Measurements from ENCODE around the gene VPS50.
"Not testable (repeated sequence)": the region's sequence is repeated elsewhere in the genome, so short reads cannot be mapped to it uniquely, and the experiment has no call there.

Gene VPS50

GRCh38 chr7:93239824-93240223 is 7.7 kb downstream of the VPS50 start:
- no peak for DNase-seq

- DNase-seq: no peak
Observed at GRCh38 chr7:93242106-93242505, 9.9 kb downstream of the VPS50 start.

- peak; percentile 44 for DNase-seq
Observed at GRCh38 chr7:93245525-93246432, 13.6 kb downstream of the VPS50 start.

DNA sequence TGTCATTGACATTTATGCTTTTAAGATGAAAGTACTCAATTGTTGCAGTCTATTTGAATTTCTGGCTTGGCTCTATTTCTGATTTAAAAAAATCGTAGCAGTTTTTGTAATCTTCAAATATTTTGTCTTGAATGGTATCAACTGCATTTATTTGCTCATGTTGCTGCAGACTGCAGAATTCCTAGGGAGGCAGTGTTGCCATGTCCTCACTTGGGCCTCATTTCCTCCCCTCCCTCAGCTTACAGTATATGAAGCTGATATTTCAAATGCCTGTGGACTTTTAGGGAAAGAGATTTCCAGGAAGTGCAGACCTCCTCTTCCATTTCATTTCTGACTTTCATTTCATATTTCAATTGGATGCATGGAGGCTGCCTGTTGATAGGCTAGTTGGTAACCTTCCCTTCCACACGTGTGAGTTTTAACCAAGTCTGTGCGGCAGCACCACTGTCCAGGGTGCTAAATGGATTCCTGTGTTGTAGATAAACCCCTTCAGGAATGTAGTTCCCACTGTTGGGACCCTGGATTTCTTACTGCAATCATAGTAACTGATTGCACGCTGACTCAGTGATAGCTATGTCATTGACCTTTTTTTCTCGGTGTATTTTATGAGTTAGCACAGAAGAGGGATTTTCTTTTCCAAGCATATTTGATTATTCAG is 17.5 kb downstream of the VPS50 start:
- DNase-seq: no peak

DNA sequence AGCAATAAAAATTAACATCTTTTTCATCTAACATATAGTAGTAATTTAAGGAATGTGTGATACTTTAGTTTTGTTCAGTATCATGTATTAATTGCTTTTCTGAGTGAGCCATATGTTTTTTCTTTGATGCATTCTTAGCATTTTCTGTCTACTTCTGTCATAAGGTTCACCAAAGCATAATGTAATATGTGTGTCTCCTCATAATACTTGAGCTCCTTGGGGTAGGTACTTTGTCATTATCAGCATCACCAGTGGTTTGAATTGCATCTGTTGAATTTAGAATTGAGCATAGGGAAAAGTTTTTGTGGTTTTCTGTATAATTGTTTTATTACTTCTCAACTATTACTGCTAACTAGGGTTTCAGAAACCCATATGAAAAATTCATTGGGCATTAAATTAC is 26.5 kb downstream of the VPS50 start:
- no peak for DNase-seq

DNA sequence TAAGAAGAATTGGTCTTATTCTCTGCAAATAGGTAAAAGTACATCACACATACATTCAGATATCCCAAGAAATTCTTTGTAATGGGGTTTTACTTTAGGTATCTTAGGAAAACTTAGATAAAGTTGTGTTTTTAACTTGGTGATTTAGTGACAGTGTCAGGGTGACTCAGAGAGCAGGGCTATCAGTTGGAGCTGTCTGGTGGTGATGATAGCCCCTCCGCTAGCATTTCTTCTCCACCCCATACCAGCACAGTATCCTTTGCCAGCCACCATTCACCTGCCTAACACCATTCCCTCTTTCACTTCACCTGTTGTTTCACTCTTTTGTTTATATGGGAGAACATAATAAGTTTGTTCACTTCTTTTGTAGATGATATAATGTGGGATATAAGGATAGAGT is 30.4 kb downstream of the VPS50 start:
- DNase-seq: no peak

GRCh38 chr7:93265220-93265619 is 33.1 kb downstream of the VPS50 start:
- DNase-seq: no peak

DNA sequence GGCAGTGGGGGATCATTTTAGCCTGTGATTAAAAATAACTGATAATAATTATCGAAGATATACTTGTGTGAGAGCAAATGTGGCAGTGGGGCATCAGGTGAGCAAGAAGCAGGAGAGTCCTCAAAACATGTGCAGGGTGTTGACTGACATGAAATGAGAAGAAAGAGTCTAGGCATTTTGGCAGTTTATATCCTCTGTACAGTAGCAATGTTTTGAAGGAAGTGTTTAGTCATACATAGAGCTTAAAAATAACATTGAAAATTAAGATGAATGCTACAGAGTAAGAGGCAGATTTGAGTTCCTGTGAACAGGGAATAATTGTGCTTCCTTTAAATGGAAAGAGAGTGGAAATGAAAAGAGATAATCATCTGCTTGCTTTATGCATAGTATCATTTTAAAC is 47.4 kb downstream of the VPS50 start:
- DNase-seq: no peak

DNA sequence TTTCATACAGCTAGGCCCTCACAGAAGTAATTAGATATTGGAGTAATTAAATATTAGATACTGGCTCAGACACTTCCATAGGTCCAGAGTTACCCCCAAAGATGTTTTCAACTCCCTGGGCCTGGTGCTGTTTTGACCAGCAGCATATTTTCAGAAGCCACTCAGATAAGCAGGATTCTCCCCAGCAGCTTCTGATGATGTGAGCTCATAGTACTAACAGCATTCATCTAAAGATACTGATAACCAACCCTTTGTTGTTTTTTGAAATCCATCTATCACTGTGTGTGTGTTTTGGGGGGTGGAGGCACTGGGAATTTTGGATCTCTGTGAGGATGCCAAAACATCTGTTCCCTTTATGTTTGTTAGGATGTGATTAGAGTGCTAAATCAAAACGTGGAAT is 52.7 kb downstream of the VPS50 start:
- no peak for DNase-seq

- no peak for DNase-seq
Observed at GRCh38 chr7:93293229-93293628, 61.1 kb downstream of the VPS50 start.

DNA sequence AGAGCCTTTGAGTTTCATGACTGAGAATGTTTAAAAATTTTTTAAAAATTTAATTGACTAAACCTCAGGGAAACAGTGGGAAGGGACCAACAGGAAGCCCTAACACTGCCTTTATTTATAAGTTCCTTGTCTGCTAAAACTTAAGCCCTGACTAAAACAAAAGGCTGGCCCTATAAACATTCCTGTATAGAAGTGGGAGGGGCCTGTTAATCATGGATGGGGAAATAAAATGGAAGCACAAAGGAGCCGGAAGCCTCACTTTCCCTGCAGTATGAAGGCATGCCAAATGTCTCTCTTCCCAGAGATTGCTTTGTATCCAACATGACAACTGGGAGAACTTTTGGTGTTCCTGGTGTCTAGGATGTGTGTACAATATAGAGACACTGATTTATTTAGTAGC is 66.0 kb downstream of the VPS50 start:
- DNase-seq: no peak

- DNase-seq: no peak
Observed at GRCh38 chr7:93298671-93299070, 66.5 kb downstream of the VPS50 start.

DNA sequence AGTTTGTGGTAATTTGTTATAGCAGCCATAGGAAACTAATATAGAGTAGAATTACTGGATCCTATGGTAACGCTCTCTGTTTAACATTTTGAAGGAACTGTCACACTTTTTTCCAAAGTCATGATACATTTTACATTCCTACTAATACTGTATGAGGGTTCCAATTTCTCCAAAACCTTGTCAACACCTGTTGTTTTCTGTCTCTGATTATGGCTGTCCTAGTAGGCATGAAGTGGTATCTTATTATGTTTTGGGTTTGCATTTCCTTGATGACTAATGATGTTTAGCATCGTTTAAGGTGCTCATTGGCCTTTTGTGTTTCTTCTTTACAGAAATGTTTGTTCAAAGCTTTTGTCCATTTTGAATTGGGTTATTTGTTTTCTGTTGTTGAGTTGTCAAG is 69.6 kb downstream of the VPS50 start:
- DNase-seq: peak; percentile 47

DNA sequence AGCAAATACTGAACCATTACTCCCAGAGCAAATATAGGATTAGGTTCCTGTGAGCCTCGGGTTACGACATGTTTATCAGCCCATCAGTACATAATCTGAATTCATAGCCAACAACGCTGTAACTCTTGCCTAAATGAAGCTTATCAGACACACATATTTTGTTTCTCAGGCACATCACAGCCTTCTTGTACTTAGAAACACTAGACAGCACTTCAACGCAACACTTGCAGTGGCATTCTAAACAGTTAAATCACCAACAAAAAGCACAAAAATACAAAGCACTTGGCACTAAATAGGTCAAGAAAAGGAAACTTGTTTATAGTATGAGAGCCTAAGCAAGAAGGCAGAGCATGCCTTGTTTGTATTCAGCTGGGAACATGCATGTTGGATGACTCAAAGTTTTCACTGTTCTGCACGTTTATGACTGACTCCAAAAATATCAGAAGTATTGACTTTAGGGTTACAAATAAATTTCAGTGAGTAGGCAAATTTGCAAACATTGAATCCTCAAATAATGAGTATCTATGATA is 75.0 kb downstream of the VPS50 start:
- no peak for DNase-seq

DNA sequence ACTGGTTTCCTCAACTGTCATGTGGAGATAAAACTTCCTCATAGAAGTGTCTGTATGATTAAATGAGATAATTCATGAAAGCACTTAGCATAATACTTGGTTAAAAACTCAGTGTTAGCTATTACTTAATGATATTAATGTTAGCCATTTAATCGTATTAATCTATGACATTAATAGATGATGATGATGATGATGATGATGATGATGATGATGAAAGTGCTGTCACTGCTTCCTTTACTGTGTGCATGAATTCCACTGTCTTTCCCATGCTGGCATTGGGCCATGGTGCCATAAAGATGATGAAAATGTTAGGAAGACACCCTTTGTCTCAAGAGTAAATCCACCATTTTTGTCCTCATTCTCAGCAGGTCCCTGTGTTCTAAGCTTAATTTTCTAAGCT is 75.8 kb downstream of the VPS50 start:
- DNase-seq: no peak

DNA sequence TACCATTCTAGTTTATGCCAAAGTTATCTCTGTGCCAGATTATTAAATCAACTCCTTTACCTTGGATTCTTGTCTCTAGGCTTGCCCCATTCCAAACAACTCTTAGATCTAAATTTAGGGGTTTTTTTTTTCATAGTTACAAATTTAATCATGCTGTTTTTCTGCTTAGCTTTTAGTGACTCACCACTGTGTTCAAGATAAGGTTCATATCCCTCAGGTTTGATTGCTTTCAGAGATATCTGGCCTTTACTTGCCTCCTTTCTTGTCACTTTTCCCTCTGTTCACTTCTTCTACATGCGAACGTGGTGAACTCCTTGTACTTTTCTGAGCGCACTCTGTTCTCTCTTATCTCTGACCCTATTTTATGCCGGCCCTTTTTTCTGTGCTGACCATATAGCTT is 78.2 kb downstream of the VPS50 start:
- no peak for DNase-seq

GRCh38 chr7:93314449-93314848 is 82.3 kb downstream of the VPS50 start:
- DNase-seq: no peak

DNA sequence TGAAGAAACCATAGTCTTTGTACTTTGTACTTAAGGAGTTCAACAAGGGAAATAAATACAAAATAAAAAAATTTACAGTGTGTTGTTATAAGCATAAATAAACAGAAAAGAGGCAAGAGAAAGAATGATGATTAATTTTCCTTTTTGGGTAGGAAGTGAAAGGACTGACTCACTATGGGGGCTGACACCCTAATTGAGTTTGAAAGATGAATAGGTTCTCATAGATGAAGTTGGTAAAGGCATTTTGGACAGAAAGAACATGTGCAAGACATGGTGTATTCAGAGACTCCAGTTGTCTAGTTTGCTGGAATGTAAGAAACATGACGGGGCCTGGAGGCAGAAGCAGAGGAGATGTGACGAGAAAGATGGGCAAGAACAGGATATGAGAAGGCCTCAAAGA is 83.7 kb downstream of the VPS50 start:
- DNase-seq: no peak

DNA sequence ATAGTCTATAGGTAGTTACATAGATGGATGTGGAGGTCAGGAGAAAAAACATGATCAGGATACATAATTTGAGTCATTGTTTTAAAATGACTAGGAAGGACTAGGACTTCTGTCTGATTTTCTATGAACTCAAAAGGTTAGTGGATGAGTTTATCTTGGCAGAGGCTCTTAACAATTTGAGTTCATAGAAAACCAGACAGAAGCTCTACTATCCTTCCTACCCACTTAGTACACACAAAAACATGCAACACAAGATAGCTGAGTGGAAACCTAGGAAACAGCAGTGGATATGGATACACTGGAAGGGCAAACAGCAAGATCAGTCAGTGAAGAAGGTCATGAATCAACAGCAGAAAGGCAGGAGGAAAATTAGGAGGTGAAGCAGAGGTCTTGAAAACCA is 84.6 kb downstream of the VPS50 start:
- no peak for DNase-seq

DNA sequence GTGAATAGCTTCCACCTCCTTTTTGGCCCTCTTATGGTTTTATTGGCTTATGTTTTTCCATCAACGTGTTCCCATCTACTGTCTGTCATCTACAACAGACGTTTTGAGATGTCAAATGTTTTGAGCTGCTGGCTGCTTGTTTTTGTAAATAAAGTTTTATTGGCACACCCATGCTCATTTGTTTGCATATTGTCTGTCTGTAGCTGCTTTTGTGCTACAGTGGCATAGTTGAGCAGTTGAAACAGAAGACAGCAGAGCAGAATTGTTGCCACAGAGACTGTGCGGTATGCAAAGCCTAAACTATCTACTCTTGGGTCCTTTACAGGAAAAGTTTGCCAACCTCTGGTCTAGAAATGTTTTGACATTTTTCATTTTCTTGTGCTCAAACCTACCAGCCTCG is 88.7 kb downstream of the VPS50 start:
- no peak for DNase-seq

- not testable (repeated sequence) for DNase-seq
Observed at GRCh38 chr7:93326291-93326690, 94.1 kb downstream of the VPS50 start.

DNA sequence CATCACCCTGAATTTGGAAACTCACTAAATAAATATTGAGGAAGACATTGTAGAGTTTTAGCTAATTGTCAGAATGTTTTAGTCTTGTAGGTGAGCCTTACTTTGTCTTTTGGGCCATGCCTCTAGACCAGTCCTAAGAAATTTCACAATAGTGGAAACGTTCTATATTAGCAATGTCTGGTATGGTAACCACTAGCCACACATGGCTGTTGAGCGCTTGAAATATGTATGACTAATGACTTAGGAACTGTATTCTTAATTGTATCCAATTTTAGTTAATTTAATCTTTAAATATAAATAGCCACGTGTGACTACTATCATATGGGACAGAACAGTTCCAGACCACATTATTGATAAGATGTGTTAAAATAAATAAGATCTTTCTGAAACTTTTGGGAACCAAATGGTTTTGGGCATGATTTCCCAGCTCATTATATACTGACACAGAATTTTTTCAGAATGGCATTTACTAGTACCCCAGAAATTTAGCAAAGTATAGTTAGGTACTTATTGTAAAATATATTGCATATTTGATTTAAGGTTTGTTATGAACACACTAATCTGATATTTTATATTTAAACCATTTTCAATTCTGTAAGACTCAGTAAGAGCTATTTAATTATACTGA is 95.0 kb downstream of the VPS50 start:
- no peak for DNase-seq

DNA sequence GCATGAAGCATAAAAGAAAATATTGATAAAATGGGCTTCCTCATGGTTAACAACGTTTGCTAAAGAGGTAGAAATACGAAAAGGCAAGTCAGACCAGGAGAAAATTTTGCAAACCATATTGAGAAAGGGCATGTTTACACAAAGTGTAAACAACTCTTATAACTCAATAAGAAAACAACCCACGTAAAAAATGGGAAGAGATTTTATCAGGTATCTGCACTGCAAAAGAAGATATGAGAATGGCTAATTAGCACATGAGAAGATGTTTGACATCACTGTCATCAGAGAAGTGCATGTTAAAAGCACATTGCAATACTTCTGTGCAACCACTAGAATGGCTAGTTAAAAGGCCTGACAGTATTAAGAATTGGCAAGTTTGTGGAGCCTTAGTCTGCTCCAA is 99.5 kb downstream of the VPS50 start:
- DNase-seq: no peak

DNA sequence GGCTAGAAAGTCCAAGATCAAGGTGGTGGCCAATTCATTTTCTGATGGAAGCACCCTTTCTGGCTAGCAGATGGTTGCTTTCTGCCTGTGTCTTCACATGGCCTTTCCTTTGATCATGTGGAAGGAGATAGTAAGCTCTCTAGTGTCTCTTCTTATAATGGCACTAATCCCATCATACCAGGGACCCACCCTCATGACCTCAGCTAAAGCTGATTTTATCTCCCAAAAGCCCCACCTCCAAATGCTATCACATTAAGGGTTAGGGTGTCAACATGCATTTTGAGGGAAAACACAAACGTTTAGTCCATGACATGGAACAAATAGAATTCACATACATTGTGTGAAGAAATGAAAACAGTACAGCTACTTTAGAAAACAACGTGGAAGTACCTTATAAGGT is 100.0 kb downstream of the VPS50 start:
- no peak for DNase-seq

Measured in NCI-H774 (cell line).